ENCODE results near the gene SELENOI.

- TF ChIP-seq ELF4 (IDR thresholded peaks at IDR 0.05): no peak
- no peak for TF ChIP-seq TARDBP (IDR thresholded peaks at IDR 0.05)
- TF ChIP-seq NFRKB (IDR thresholded peaks at IDR 0.05): no peak
- TF ChIP-seq FOXK2 (IDR thresholded peaks at IDR 0.05): no peak
Measured at GRCh38 chr2:26309921-26310320, 36.0 kb upstream of the SELENOI start.

All from HEK293T (cell line).